D721Med (cell line): ENCODE data around the gene COX6B2.

ENCODE experiments used
- DNase-seq: peaks from one replicate; pipeline ENCODE4 v3.0.0; 2011; ENCODE audit warnings: low spot score; ENCODE audit not compliant: insufficient read length
- FAIRE-seq: peaks from 2 replicates; lab custom pipeline; 2011; peaks lifted over from hg19 to GRCh38; lab: Jason Lieb, UNC
- CTCF ChIP-seq: IDR thresholded peaks from 2 replicates; pipeline ENCODE4 v1.5.1; 2012; ENCODE audit warnings: mild to moderate bottlenecking, control low read depth; ENCODE audit not compliant: insufficient read depth; ENCODE audit errors: missing control alignments

The COX6B2 gene

GRCh38 chr19:55372316-55373081, 18.0 kb upstream of the COX6B2 start:
- no peak for DNase-seq
- no peak for FAIRE-seq
- no peak for TF ChIP-seq CTCF

GRCh38 chr19:55370305-55370988, 15.9 kb upstream of the COX6B2 start, which contains the start of gene IL11:
TSS of gene IL11 (minus strand) at chr19:55370463. CDS start at chr19:55370310, 153 bp downstream.
- TF ChIP-seq CTCF, result no peak
- no peak for DNase-seq
- no peak for FAIRE-seq

GRCh38 chr19:55369653-55370304, 15.3 kb upstream of the COX6B2 start:
- no peak for TF ChIP-seq CTCF
- DNase-seq (peak; percentile 93), FAIRE-seq (no peak)

- FAIRE-seq (no peak), DNase-seq (no peak)
- TF ChIP-seq CTCF, result no peak
Observed at GRCh38 chr19:55368701-55369563, 14.4 kb upstream of the COX6B2 start.

- FAIRE-seq (no peak), DNase-seq (no peak)
- no peak for TF ChIP-seq CTCF
Observed at GRCh38 chr19:55368106-55368505, 13.6 kb upstream of the COX6B2 start.

- no peak for DNase-seq
- FAIRE-seq, result no peak
- TF ChIP-seq CTCF, result no peak
Observed at GRCh38 chr19:55366790-55367189, 12.3 kb upstream of the COX6B2 start.
